Stimulated activated CD8-positive, alpha-beta memory T cell treated with anti-CD3 and anti-CD28 coated beads, Interleukin-2, amount 100 ng/mL, for 1 hour (primary cell): ENCODE results near the gene FAM9C.

Experiments
- DNase-seq, 2 donors: peaks; one replicate each; pipeline ENCODE4 v3.0.0-alpha.2; 2020; ENCODE audit warnings: low read depth in 2 of 2

Gene FAM9C

DNA sequence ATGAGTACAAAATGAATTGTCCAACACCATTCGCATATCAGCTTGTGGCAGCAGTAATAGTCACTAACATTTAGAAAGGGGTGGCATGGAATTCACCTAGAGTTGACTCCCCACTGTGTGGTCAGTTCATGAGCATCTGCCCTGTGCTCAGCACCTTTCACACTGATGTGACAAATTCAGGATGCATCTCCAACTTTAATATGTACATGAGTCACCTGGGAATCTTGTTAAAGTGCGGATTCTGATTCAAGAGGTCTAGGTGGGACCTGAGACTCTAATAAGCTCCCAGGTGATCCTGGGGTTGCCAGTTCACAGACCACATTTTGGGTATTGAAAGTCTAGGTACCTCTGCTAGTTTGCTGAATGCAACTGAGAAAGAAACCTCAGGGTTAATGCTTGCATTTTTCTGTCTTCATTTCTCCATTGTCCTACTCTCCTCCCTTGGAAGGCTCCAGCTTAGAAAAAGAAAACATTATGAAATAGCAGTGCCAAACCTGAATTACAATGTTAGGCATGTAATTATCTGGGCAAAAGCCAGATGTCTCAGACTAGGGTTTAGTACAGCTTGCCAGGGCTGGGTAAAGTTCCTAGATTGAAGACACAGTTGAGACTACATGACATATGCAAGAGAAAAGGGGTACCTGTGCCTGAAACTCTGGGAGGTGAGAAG is 36.8 kb downstream of the FAM9C start:
- DNase-seq = no peak

DNA sequence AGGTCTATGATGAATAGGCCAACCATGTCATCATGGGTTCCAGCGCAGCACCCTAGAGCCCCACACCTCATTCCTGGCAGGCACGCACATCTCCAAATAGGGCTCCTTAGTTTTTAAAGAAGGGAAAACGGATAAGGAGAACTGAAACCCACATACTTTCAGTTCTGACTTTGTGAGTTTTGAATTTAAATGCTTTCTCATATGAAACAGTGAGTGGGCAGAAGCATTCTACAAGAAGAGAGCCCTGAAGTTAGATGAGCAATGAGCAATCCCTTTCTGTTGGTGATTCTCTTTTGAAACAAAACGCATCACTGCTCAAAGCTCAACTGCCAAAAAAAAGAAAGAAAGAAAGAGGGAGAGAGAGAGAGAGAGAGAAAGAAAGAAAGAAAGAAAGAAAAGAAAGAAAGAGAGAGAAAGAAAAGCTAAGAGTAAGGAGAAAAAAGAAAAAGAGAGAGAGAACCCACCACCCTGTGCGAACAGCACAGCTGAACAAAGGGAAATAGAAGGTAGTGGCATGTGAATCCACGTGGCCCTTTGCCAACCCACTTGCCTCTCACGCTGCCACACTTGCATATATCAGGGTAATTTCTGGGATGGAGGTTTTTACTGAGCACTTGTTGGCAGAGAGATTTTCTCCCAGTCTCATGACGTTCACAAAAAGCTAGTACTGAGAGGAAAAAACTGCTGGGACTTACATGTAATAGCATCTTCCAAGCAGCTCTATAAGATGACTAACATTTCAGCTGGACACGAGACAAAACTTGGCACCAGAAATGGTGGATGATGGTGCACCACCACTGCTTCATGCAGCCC is 38.6 kb downstream of the FAM9C start:
- no peak for DNase-seq

DNA sequence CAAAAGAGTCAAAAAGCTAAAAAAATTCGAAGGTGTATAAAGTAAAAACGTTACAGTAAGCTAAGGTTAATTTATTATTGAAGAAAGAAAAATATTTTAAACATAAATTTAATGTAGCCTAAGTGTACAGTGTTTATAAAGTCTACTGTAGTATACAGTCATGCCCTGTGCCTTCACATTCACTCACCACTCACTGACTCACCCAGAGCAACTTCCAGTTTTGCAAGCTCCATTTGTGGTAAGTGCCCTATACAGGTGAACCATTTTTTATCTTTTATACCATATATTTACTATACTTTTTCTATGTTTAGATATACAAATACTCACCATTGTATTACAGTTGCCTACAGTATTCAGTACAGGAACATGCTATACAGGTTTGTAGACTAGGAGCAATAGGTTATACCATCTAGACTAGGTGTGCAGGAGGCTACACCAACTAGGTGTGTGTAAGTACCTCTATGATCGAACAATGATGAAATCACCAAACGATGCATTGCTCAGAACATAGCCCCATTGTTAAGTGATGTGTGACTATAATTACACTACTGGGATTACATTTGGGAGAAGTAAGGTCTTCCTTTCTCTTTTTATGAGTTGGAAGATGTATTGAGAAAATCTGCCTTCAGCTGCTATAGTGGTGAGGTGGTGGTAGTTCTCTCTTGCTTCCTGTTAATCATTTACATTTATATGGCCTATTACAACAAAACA is 42.3 kb downstream of the FAM9C start:
- DNase-seq = no peak

DNA sequence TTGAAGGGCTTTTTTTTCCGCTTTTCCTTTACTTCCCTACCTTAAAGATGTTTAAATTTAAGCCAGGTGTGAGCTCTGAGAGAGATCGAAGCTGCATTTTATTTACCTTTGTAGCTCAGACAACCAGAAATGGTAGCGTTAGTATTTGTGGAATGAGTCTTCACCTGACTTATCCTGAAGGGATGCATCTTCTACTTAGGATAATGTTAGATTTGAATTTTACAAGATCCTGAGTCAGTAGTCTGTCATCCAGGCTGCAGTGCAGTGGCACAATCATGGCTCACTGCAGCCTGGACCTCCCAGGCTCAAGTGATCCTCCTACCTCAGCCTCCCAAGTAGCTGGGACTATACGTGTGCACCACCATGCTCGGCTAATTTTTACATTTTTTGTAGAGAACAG is 43.3 kb downstream of the FAM9C start:
- no peak for DNase-seq

DNA sequence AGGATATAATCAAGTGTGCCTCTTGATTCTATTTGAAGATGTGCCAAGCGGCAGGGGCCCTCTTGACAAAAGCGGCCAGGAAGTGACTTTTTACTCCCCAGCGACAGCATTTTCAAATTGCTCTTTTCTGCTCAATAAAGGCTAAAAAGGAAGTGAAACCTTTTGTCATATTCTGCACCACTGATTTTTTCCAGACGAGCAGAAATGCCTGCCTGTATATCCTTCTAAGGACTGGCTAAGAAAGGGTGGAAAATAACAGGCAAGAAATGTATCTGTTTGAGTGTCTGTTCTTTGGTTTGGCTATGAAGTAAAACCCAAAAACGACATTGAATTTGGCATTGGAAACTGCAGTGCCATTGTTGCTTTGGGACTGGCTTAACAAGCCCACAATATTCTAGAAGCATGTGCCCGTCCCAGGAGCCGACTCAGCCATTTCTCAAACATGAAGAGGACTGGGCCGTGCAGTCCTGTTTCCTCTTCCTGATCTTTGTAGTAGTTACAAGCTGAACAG is 44.1 kb downstream of the FAM9C start:
- no peak for DNase-seq

- no peak for DNase-seq
Measured at GRCh38 chrX:12999422-12999821, 45.0 kb downstream of the FAM9C start.

- DNase-seq = no peak
Measured at GRCh38 chrX:12997906-12998687, 46.3 kb downstream of the FAM9C start.

DNA sequence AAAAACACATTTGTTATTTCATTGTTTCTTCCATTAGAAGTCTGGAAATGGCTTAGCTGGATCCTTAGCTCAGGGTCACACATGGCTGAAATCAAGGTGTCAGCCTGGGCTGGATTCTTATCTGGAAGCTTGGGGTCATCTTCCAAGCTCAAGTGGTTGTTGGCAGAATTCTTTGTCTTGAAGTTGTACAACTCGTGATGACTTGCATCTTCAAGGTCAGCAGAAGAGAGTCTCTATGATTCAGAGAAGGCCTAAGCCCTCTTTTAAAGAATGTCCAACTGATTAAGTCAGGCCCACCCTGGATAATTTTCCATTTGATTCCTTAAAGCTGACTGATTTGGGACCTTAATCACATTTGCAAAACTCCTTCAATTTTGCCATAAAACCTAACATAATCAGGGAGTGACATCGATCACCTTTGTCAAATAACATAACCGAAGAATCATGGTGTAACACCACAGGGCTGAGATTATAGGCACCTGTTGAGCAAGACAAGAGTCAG is 47.4 kb downstream of the FAM9C start:
- DNase-seq = no peak

DNA sequence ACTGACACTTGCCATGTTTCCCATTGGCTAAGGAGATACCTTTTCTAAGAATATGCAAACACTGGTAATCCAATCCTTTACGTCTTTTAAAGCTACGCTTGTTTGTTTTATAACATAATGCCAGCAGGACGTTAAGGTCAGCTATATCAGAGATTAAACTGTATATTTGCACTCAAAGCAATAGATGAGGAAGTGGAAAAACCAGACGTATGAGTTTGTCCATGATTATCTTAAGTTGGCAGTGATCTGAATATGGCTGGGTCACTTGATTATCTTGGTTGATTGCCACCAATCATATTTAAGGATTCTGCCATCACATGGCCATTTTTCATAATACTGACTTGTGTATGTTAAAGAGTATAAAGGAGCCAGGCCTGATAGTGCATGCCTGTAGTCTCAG is 50.1 kb downstream of the FAM9C start:
- DNase-seq = no peak

DNA sequence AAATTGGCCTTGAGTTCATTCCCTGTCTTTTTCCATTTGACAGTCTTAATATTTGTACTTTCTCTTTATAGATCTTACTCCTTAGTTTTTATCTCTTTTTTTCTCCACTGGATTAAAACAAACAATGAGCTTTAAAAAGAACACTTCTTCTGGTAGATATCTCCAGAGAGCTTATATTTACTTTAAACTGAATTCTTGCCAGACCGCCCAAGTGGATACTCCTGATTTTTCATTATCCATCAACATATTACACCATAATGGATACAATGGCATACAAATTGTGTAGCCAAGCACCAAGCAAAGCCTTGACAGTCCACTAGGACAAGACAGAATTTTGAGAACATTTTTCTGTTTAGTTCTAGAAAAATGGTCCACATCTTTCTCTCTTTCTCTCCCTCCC is 50.6 kb downstream of the FAM9C start:
- DNase-seq = no peak

DNA sequence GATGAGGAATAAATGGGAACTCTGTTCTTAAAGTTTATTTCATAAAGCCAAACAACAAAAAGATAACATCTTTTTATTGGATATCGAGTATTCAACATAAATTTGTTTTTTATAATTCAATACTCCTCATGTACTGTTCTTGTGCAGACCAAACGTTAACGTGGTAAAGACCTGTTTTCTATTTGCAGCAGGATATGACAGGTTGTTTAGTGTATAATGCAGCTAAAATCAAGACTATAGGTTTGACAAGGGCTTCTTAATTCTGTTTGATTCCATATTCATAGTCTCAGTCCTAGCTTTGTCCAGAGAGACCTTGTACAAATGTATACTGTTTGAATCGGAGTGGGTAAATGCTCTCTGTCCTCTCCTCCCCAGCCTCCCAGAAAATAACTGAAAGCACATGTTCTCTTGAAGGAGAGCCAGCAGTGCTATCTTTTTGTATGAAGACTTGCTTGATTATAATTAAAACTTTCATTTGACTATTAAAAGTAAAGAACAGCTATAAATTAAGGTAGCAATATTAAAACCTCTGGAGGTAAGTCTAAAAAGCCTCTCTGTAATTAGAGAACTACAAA is 51.8 kb downstream of the FAM9C start:
- DNase-seq = no peak

GRCh38 chrX:12991575-12991974 is 52.8 kb downstream of the FAM9C start:
- DNase-seq = no peak

DNA sequence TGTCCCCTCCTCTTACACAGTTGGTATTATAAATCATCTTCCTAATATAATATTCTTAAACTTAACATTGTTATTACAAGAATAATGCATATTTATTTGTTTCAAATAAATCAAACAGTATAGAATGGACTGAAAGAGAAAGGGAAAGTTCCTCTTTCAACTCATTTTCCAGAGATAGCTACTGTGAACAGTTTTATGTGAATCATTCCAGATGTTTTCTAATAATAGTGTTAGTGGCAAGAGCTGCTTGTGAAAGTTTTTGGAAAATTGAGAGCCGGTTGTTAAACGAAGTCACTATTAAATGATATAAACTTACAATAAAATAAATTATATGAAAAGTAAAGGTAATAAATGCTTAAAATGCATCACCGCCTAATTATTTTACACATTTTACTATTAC is 55.0 kb downstream of the FAM9C start:
- no peak for DNase-seq

DNA sequence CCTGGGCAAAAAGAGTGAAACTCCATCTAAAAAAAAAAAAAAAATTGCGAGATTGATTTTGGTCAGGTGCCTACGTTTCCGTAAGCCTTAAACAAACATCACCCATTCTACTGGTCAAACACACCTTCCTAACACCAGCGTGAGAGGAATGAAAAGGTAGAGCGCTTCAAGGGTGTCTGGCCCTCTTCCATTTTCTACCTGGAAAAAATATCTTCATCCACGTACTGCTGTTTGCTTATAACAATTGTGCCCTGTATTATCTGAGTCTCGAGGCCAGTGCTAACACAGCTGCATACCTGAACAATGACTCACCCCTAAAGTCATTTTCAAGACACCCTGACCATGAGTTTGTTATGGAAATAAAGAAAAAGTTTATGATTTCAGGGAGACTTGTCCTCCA is 55.6 kb downstream of the FAM9C start:
- DNase-seq = no peak

DNA sequence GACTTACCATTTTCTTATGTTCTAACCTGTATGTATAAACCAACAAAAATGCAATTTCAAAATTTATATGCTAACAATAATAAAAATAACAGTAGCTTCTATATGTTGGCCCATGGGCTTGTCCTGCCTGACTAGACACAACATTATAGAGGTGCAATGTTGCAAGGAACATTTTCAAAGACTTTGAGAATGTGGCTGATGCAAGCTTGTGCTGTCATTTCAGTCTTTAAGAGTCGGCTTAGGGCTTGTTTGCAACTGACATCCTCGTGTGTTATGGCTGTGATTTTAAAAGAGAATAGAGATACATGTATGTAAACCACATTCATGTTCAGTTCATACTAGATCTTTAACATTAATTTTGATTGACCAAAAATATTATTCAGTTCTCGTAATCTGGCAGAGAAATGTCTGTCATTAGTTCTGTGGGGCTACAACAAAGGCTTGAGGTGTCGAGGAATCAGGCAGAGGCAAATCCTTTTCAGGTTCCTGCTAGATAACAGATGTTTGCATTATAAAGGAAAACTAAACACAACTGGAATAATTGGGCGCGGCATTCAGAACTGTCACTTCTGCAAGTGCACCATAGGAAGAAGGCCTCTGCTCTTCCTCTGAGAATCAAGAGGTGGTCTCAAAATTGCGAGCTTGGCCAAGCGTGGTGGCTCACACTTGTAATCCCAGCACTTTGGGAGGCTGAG is 56.4 kb downstream of the FAM9C start:
- no peak for DNase-seq

DNA sequence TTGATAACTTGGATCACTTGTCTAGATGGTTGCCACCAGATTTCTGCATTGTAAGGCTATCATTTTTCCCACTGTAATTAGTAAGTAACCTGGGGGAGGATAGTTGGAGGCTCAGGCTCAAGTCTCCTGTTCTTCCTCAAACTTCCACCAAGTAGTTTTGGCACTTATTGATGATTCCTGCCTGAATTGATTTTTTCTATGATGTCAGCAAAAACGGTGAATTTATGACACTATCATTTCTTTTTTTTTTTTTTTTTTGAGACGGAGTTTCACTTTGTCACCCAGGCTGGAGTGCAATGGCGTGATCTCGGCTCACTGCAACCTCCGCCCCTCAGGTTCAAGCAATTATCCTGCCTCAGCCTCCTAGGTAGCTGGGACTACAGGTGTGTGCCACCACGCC is 57.1 kb downstream of the FAM9C start:
- no peak for DNase-seq

- DNase-seq = no peak
Measured at GRCh38 chrX:12986886-12987285, 57.5 kb downstream of the FAM9C start.

DNA sequence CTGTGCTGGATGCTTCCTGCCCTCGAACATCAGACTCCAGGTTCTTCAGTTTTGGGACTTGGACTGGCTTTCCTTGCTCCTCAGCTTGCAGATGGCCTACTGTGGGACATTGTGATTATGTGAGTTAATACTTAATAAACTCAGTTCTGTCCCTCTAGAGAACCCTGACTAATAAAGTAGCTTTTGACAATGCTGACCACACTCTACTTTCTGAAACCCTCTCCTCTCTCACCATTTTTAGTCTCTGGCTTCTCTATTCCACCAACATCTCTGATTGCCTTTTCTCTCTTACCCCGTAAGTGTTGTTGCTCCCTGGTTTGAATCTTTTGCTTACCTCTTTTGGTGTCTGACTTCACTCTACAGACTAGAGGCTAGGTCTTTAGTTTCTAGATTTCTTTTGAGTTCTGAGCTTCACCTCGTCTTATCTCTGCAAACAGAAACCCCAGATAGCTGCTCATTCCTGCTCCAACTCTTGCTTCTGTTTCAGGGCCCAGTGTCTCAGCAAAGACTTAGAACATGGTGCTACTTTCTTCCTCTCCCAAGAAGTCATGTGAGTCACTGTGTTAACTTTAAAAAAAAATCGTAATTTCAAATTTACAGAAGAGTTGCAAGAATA is 58.1 kb downstream of the FAM9C start:
- DNase-seq = no peak
